AG09319 (cell line): Measurements from ENCODE around the gene OR2M5.

Experiments
- DNase-seq: peaks from one replicate; pipeline ENCODE4 v3.0.0-alpha.2; 2010; ENCODE audit warnings: low read depth; ENCODE audit errors: extremely low read depth
- CTCF ChIP-seq: IDR thresholded peaks from 2 replicates; pipeline ENCODE4 v1.5.1; 2011; ENCODE audit warnings: low read depth, mild to moderate bottlenecking, inconsistent platforms, low read length, moderate library complexity

The OR2M5 gene

GRCh38 chr1:248174521-248174920 lies 29.6 kb downstream of the OR2M5 start, which contains the start of gene OR2M2:
Gene OR2M2, plus strand, starts transcription at chr1:248174821. Its CDS starts 5,165 bp downstream, at chr1:248179986.
- TF ChIP-seq CTCF = no peak
- DNase-seq = no peak

- TF ChIP-seq CTCF = no peak
- DNase-seq = no peak
These were observed 39.0 kb downstream of the OR2M5 start for GRCh38 chr1:248183996-248184395.

- TF ChIP-seq CTCF = no peak
- no peak for DNase-seq
These were observed 42.4 kb downstream of the OR2M5 start for GRCh38 chr1:248187363-248187762.

- no peak for TF ChIP-seq CTCF
- no peak for DNase-seq
These were observed 44.1 kb downstream of the OR2M5 start for GRCh38 chr1:248189026-248189425.

GRCh38 chr1:248194117-248194516 lies 49.2 kb downstream of the OR2M5 start:
- TF ChIP-seq CTCF = no peak
- DNase-seq = no peak
